GM19240 (cell line): ENCODE data around the gene ZC3HAV1L.
"Not testable (repeated sequence)": the region's sequence is repeated elsewhere in the genome, so short reads cannot be mapped to it uniquely, and the experiment has no call there.

Experiments used
- DNase-seq: peaks from one replicate; pipeline ENCODE4 v3.0.0; 2011; ENCODE audit warnings: low spot score; ENCODE audit not compliant: insufficient read length

Gene ZC3HAV1L

GRCh38 chr7:139035586-139036353, at the start of gene ZC3HAV1L:
Gene ZC3HAV1L, minus strand, starts transcription at chr7:139036042. Its CDS starts 25 bp downstream, at chr7:139036017.
- peak; percentile 40 for DNase-seq

GRCh38 chr7:139084709-139085108, 48.9 kb upstream of the ZC3HAV1L start:
- DNase-seq, result no peak

GRCh38 chr7:139081584-139081983, 45.7 kb upstream of the ZC3HAV1L start:
- no peak for DNase-seq

- DNase-seq, result no peak
Measured at GRCh38 chr7:139080905-139081304, 45.1 kb upstream of the ZC3HAV1L start.

- DNase-seq, result no peak
Measured at GRCh38 chr7:139079861-139080260, 44.0 kb upstream of the ZC3HAV1L start.

GRCh38 chr7:139078911-139079310, 43.1 kb upstream of the ZC3HAV1L start:
- DNase-seq, result no peak

- no peak for DNase-seq
Measured at GRCh38 chr7:139078399-139078798, 42.6 kb upstream of the ZC3HAV1L start.

- DNase-seq, result not testable (repeated sequence)
Measured at GRCh38 chr7:139077706-139078105, 41.9 kb upstream of the ZC3HAV1L start.

- no peak for DNase-seq
Measured at GRCh38 chr7:139075871-139076686, 40.2 kb upstream of the ZC3HAV1L start.

GRCh38 chr7:139075031-139075652, 39.3 kb upstream of the ZC3HAV1L start:
- peak; percentile 43 for DNase-seq

- DNase-seq, result no peak
Measured at GRCh38 chr7:139072796-139073195, 37.0 kb upstream of the ZC3HAV1L start.

- DNase-seq, result no peak
Measured at GRCh38 chr7:139071680-139072079, 35.8 kb upstream of the ZC3HAV1L start.

GRCh38 chr7:139068544-139069399, 32.9 kb upstream of the ZC3HAV1L start:
- DNase-seq, result no peak

GRCh38 chr7:139066315-139066714, 30.5 kb upstream of the ZC3HAV1L start:
- no peak for DNase-seq

- no peak for DNase-seq
Measured at GRCh38 chr7:139065323-139065722, 29.5 kb upstream of the ZC3HAV1L start.

GRCh38 chr7:139061416-139061815, 25.6 kb upstream of the ZC3HAV1L start:
- no peak for DNase-seq

GRCh38 chr7:139060695-139061237, 24.9 kb upstream of the ZC3HAV1L start:
- no peak for DNase-seq

- DNase-seq, result no peak
Measured at GRCh38 chr7:139059905-139060304, 24.1 kb upstream of the ZC3HAV1L start.

GRCh38 chr7:139058943-139059342, 23.1 kb upstream of the ZC3HAV1L start:
- no peak for DNase-seq

GRCh38 chr7:139055674-139056073, 19.8 kb upstream of the ZC3HAV1L start:
- DNase-seq, result no peak

- DNase-seq, result not testable (repeated sequence)
Measured at GRCh38 chr7:139054656-139055055, 18.8 kb upstream of the ZC3HAV1L start.
